ENCODE measurements around the gene BMAL1. TPM values are rescaled to one million over a fixed set of nuclear protein-coding genes. Genes with fewer than 3 reads are reported as not detected.

BMAL1 gene
- total RNA-seq, 4 donors from 2014 or later = 15.8 to 125 (median 24.4) TPM

DNA sequence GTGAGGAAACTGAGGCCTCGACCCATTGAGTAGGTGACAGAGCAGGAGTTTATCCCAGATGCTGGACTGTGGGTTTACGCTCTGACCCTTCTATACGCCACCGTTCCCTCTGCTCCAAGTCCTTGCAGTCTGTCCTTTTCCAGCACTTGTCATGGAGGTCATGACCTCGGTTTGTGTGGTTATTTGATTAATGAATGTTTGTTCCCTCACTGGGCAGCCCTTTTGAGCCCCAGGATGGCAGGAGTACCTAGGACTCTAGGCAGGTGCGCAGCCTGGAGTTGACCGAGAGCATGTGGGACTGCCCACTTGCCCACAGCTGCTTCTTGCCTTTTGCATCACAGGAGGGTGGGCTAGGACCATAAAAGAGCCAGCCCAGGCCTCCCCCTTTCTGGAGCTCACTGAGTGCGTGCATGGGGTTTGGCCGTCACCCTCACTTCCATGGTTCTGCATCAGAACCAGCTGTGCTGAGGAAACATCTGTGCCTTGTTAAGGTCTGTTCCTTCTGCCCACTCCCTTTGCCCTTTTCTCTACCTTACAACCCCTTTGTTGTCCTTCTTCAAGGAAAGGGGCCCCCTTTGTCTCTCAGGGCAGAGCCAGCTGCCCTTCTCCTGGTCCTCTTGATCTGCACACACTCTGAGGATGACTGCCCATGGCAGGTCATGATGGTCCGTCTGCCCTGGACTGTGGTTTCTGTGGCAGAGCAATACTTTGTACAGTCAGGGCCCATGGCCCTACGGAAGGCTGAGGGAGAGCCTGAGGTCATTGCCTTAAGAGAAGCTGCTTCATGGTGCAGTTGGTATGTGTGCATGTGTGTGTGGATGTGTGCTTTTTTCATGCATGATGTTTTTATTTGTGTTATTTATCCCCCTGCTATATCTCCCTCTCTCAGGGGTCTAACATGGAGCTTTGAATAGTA lies 38.2 kb downstream of the BMAL1 start:
- Histone ChIP-seq H3K4me1 (no peaks in the 10 kb centered on the region), H3K27me3 (no peaks in the 10 kb centered on the region), H3K36me3 (no peaks in the 10 kb centered on the region), H3K4me3 (no peak overlapping the region), H3K9me3 (no peaks in the 10 kb centered on the region), H3K27ac (peak overlapping the region; percentile 17 to 56)
- intact Hi-C loops (cut with DNase I; ENCODE audit: low total_unique reads) = no loop called here
- TF ChIP-seq POLR2A (IDR thresholded peaks at IDR 0.05) (no peak), CTCF (IDR thresholded peaks at IDR 0.05) (no peak)
- no peak for DNase-seq

DNA sequence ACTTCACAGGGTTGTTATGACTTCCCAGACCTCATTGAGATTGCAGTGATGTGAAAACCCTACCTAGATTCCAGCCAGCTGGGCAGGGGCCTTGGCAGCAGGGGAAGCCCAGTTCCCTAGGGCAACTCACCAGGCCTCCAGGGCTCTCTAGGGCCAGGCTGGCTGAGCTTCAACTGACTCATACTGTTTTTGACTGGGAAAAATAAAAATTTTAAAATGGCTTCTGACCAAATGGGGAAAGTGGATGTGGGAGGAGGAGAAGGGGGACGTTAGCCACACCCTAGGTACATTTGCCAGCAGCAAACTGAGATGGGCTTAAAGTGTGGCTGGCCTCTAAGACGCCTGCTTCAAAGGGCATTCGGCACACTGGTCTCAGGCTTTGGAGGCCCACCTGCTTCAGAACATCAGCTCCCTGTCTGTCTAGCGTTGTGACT lies 39.0 kb downstream of the BMAL1 start:
- Histone ChIP-seq H3K36me3 (no peaks in the 10 kb centered on the region), H3K4me1 (no peaks in the 10 kb centered on the region), H3K27ac (peak overlapping the region; percentile 8 to 56), H3K4me3 (no peak overlapping the region), H3K9me3 (no peaks in the 10 kb centered on the region), H3K27me3 (no peaks in the 10 kb centered on the region)
- peak; percentile 26 to 36 for DNase-seq
- TF ChIP-seq CTCF (IDR thresholded peaks at IDR 0.05) (no peak), POLR2A (IDR thresholded peaks at IDR 0.05) (no peak)
- intact Hi-C loops (cut with DNase I; ENCODE audit: low total_unique reads) = no loop called here

DNA sequence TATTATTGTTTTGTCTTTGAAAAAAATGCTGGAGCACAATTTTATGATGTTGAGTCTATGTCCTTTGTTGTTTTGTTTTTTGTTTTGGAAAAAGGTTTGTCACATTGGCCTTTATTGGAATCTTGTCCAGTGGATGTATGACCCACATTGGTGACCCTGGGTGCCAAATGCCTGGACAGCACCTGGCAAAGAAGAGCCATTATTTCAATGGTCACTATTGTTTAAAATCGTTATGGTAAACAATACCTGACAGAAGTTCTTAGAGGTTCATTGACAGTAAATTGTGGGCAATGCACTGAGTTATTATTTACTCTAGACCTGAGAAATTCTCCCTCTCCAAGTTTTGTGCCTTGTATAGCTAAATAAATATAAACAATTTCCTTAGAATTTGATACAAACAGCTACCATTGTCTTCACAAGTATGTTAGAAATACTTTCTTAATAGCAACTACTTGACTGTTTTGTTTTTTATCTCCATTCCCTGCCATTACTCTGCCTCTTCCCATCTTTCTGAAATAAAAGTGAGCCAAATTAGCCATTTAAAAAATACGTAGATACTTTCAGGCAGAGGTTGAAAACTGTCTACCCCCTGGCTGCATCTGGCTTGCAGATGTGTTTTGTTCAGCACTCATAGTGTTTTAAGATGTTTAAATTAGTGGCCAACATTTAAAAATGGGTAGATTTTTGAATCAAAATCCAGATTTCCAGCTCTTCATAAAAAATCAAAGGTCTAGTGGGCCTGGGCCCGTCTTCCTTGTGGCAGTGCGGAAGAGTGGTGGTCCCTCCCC lies 39.9 kb downstream of the BMAL1 start:
- H3K36me3 ChIP-seq = no peaks in the 10 kb centered on the region
- H3K27me3 ChIP-seq = no peaks in the 10 kb centered on the region
- no peak overlapping the region for H3K4me3 ChIP-seq
- no peak for DNase-seq
- no peaks in the 10 kb centered on the region for H3K4me1 ChIP-seq
- H3K27ac ChIP-seq = no peak overlapping the region
- intact Hi-C loops (cut with DNase I; ENCODE audit: low total_unique reads) = no loop called here
- H3K9me3 ChIP-seq = no peaks in the 10 kb centered on the region
- TF ChIP-seq POLR2A (IDR thresholded peaks at IDR 0.05) (no peak), CTCF (IDR thresholded peaks at IDR 0.05) (no peak)

- H3K9me3 ChIP-seq = no peaks in the 10 kb centered on the region
- H3K4me1 ChIP-seq = no peaks in the 10 kb centered on the region
- H3K36me3 ChIP-seq = no peaks in the 10 kb centered on the region
- H3K27ac ChIP-seq = no peak overlapping the region
- H3K27me3 ChIP-seq = no peaks in the 10 kb centered on the region
- DNase-seq = no peak
- intact Hi-C loops (cut with DNase I; ENCODE audit: low total_unique reads) = no loop called here
- no peak overlapping the region for H3K4me3 ChIP-seq
- TF ChIP-seq CTCF (IDR thresholded peaks at IDR 0.05) = no peak
- TF ChIP-seq POLR2A (IDR thresholded peaks at IDR 0.05) = no peak
Observed at GRCh38 chr11:13318498-13319295, 41.1 kb downstream of the BMAL1 start.

All from uterus (tissue), 4 donors.